GM08714 (cell line): Measurements from ENCODE around the gene HES7.

Experiments
- H3K4me3 ChIP-seq: fragments of 200-500 bp; sonication (Bioruptor generic); 2 replicates; pipeline ENCODE4 v1.5.1; 2014; ENCODE audit warnings: mild to moderate bottlenecking, low read length, inconsistent platforms
- ZNF274 ChIP-seq: IDR thresholded peaks from 2 replicates; pipeline ENCODE4 v1.6.1; 2012; ENCODE audit warnings: mild to moderate bottlenecking, low read depth, low read length

Gene HES7

DNA sequence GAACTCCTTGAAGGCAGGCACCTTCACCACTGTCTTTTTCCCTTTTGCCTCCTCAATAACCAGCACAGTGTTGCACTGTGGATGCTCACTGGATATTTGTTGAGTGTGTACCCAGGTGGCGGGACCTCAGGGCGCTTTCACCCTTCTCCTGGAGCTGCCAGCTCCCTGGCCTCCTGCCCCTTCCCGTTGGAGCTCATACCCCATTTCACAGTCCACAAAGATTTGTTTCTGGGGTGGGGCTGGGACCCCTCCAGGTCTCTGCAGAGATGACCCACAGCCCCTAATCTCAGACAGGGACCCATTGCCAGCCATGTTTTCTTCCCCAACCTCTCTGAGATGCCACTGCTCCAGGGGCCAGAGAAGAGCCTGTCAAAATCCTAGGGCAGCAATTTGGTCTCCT lies 48.8 kb downstream of the HES7 start:
- no peak for TF ChIP-seq ZNF274

GRCh38 chr17:8074554-8074953 lies 49.4 kb downstream of the HES7 start:
- no peak for TF ChIP-seq ZNF274
- no peak overlapping the region for H3K4me3 ChIP-seq

More for the DNA sequence above, 48.8 kb downstream of the HES7 start:
- H3K4me3 ChIP-seq: no peak overlapping the region

GRCh38 chr17:8073627-8074484 lies 50.0 kb downstream of the HES7 start:
- no peak for TF ChIP-seq ZNF274
- no peak overlapping the region for H3K4me3 ChIP-seq

DNA sequence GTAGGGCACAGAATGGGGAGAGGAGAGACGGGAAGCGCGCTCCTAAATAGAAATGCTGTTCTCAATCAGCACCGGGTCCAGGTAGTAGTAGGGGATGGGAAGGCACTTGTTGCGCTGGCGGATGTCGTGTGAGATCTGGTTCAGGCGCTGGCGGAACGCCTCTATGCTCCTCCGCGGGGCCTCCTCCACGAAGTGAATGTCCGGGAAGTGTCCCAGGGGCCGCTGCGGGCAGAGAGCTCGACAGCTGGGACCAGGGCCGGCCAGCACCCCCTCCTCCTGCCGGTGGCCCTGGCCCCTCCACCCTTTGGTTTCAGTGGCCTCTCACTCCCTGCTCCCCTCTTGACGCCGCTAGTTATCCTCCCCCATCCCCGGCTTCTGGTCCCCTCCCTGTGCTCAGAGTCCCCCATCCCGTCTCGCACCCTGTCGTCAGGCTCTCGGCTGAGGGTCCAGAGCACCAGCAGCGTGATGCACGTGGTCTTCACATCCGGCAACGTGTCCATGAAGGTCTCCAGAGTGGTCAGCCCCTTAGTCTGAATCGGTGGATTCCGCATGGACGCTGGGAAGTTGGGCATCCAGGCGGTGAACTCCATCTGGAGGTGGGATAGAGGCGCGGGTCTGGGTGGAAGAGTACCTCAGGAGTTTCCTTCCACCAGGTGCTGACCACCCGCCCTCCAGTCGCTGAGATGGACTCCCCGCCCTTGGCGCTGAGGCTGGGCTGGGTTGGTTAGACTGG lies 51.0 kb downstream of the HES7 start:
- TF ChIP-seq ZNF274: no peak
- H3K4me3 ChIP-seq: no peak overlapping the region

DNA sequence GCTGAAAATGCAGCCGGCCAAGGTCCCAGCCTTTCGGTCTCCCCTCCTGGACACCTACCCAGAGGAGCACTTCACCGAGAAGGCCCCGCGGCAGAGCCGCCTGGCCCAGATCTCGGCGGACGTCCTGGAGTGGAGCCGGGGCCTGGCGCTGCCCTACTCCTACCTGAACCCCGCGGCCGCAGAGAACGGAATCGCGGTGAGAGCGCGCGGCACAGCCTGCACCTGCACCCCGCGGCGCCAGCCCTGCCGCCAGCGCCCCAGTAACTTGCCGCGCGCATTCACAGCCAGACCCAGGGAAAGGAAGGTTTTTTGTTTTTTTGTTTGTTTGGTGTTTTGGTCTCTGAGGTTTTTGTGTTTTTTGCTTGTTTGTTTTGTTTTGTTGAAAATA lies 51.6 kb downstream of the HES7 start:
- TF ChIP-seq ZNF274: no peak
- H3K4me3 ChIP-seq: no peak overlapping the region

DNA sequence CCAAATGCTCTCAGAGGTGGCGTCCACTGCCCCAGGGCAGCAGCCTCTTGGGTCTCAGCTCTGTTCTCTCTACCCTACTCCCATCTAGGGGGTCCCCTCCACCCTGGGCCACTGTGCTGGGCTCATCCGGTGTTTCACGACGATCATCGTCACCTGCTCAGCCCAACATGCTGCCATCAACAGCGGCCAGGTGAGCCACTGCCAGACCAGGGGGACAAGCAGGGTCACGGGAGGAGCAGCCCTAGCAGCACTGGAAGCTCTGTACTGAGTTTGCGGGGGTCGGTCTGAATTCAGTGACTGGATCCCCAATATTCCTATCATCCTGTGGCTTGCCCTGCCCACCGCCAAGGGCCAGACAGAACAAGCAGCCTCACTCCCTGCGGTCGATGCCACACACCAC lies 52.4 kb downstream of the HES7 start:
- no peak overlapping the region for H3K4me3 ChIP-seq
- no peak for TF ChIP-seq ZNF274
